WTC11 (cell line): ENCODE measurements around the gene PLAGL1. TPM values are rescaled to one million over a fixed set of nuclear protein-coding genes. Genes with fewer than 3 reads are reported as not detected.
A peak's percentile ranks its signal among the peaks of the same experiment; 100 is the strongest.

Experiments used
- ATAC-seq: fragments of 200-7000 bp; cut with Tn5 transposase; 2 replicates; pipeline ENCODE4 v1.10.0; 2021; ENCODE audit warnings: mild to moderate bottlenecking, moderate library complexity
- CTCF ChIA-PET: fragments of 300-600 bp; sonication (Branson Sonifier 250); formaldehyde crosslinking; loops from one replicate; lab custom pipeline; 2021; ENCODE audit warnings: antibody characterized with exemption; lab: Charles Lee
- POLR2A ChIA-PET: fragments of 350-600 bp; sonication (Branson Sonifier 250); formaldehyde crosslinking; loops from one replicate; lab custom pipeline; 2021; ENCODE audit warnings: antibody characterized with exemption; lab: Charles Lee
- DNase-seq: peaks from one replicate; pipeline ENCODE4 v3.0.0; 2021; ENCODE audit warnings: low spot score
- H3K27ac Mint-ChIP-seq: 2 replicates; pipeline ENCODE4 v1.8.0; 2021; ENCODE audit warnings: mixed read lengths
- H3K27me3 Mint-ChIP-seq: 2 replicates; pipeline ENCODE4 v1.8.0; 2021; ENCODE audit warnings: low read depth, mild to moderate bottlenecking, moderate library complexity, mixed read lengths
- H3K36me3 Mint-ChIP-seq: 2 replicates; pipeline ENCODE4 v1.8.0; 2021; ENCODE audit warnings: mixed read lengths
- H3K4me1 Mint-ChIP-seq: 2 replicates; pipeline ENCODE4 v1.8.0; 2022; ENCODE audit warnings: mixed read lengths
- H3K4me3 Mint-ChIP-seq: 2 replicates; pipeline ENCODE4 v1.8.0; 2021; ENCODE audit warnings: mild to moderate bottlenecking, moderate library complexity, mixed read lengths
- H3K9me3 Mint-ChIP-seq: 2 replicates; pipeline ENCODE4 v1.8.0; 2021; ENCODE audit warnings: mixed read lengths
- CREB1 ChIP-seq: sonication (generic); formaldehyde crosslinking; IDR thresholded peaks from 2 replicates; pipeline ENCODE4 v1.8.0; 2023; ENCODE audit warnings: mild to moderate bottlenecking, missing genetic modification reagents
- ETV6 ChIP-seq: sonication (generic); formaldehyde crosslinking; IDR thresholded peaks from 2 replicates; pipeline ENCODE4 v1.8.1; 2022; ENCODE audit warnings: mild to moderate bottlenecking, missing genetic modification reagents
- FOXP1 ChIP-seq: sonication (generic); formaldehyde crosslinking; IDR thresholded peaks from 2 replicates; pipeline ENCODE4 v1.8.0; 2022; ENCODE audit warnings: missing genetic modification reagents, mild to moderate bottlenecking, moderate library complexity, borderline replicate concordance
- JAZF1 ChIP-seq: fragments of 250-450 bp; sonication (Bioruptor Pico); IDR thresholded peaks from 2 replicates; pipeline ENCODE4 v1.9.0; 2021; ENCODE audit warnings: moderate library complexity, mild to moderate bottlenecking, inconsistent platforms
- MXD4 ChIP-seq: fragments of 250-450 bp; sonication (Bioruptor Pico); IDR thresholded peaks from 2 replicates; pipeline ENCODE4 v1.8.0; 2021; ENCODE audit warnings: mild to moderate bottlenecking, moderate library complexity, borderline replicate concordance
- RELA ChIP-seq: sonication (generic); formaldehyde crosslinking; IDR thresholded peaks from 2 replicates; pipeline ENCODE4 v1.8.1; 2022; ENCODE audit warnings: missing genetic modification reagents, mild to moderate bottlenecking, borderline replicate concordance
- RORB ChIP-seq: fragments of 250-450 bp; sonication (Bioruptor Pico); IDR thresholded peaks from 2 replicates; pipeline ENCODE4 v1.9.0; 2021; ENCODE audit warnings: mild to moderate bottlenecking
- SOX15 ChIP-seq: fragments of 250-450 bp; sonication (Bioruptor Pico); IDR thresholded peaks from 2 replicates; pipeline ENCODE4 v1.9.0; 2021; ENCODE audit warnings: mild to moderate bottlenecking
- ZNF263 ChIP-seq: sonication (generic); formaldehyde crosslinking; IDR thresholded peaks from 2 replicates; pipeline ENCODE4 v1.8.1; 2022; ENCODE audit warnings: low read depth, mild to moderate bottlenecking, moderate library complexity, missing genetic modification reagents
- ZNF416 ChIP-seq: fragments of 250-450 bp; sonication (Bioruptor Pico); IDR thresholded peaks from 2 replicates; pipeline ENCODE4 v1.9.0; 2021; ENCODE audit warnings: mild to moderate bottlenecking, inconsistent platforms
- total RNA-seq: library from RNA; stranded (reverse); gene quantifications from 3 replicates; pipeline ENCODE4 v1.2.3, GENCODE V29; 2021
- TF ChIP-seq, protein P1 (sequence below): sonication (generic); formaldehyde crosslinking; IDR thresholded peaks from 2 replicates; pipeline ENCODE4 v1.8.1; 2023; ENCODE audit warnings: mild to moderate bottlenecking, moderate library complexity, missing genetic modification reagents
- TF ChIP-seq, protein P2 (sequence below): sonication (generic); formaldehyde crosslinking; IDR thresholded peaks from 2 replicates; pipeline ENCODE4 v1.8.1; 2022; ENCODE audit warnings: low read depth, missing genetic modification reagents, borderline replicate concordance
- TF ChIP-seq, protein P3 (sequence below): sonication (generic); formaldehyde crosslinking; IDR thresholded peaks from 2 replicates; pipeline ENCODE4 v1.8.0; 2022; ENCODE audit warnings: missing genetic modification reagents
- TF ChIP-seq, protein P4 (sequence below): sonication (generic); formaldehyde crosslinking; IDR thresholded peaks from 2 replicates; pipeline ENCODE4 v1.8.0; 2022; ENCODE audit warnings: mild to moderate bottlenecking, missing genetic modification reagents
- TF ChIP-seq, protein P5 (sequence below): fragments of 250-450 bp; sonication (Bioruptor Pico); IDR thresholded peaks from 2 replicates; pipeline ENCODE4 v1.9.0; 2021; ENCODE audit warnings: mild to moderate bottlenecking, borderline replicate concordance
- TF ChIP-seq, protein P6 (sequence below): fragments of 250-450 bp; sonication (Bioruptor Pico); conservative IDR thresholded peaks from 2 replicates; pipeline ENCODE4 v1.9.0; 2021; ENCODE audit warnings: mild to moderate bottlenecking
- TF ChIP-seq, protein P7 (sequence below): fragments of 200-600 bp; IDR thresholded peaks from 2 replicates; pipeline ENCODE4 v1.8.0; 2022; ENCODE audit warnings: antibody characterized with exemption

The PLAGL1 gene
- total RNA-seq, 1 experiment from 2014 or later = 1.6 TPM

DNA sequence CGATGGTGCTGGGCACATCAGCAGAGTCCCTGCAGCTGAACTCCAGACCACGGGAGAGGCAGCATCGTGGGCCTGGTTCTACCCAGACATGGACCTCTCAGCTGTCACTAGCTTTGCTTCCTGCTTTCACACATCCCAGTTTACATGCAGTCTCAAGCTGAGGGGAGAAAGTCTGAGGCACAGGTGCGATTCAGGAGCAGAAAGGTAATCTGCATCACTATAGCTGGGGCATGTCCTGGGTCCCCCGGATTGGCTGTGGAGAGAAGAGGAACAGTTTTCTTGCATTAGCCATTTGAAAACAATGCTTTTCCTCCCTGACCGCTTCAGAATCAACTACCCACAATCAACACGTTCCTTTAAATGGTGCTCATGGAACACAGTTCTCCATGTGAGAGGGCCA lies 59.9 kb downstream of the PLAGL1 start:
- peaks cover 30% of the 10 kb centered on the region for H3K9me3 Mint-ChIP-seq
- H3K4me3 Mint-ChIP-seq = no peak overlapping the region
- no peak for TF ChIP-seq JAZF1 (CRISPR knock-in tag)
- peak; percentile 83 for ATAC-seq
- H3K36me3 Mint-ChIP-seq = peaks cover 12% of the 10 kb centered on the region
- ChIA-PET POLR2A (no interaction called here), CTCF (interaction anchor here (1.1 to 2.0 kb wide), 3 partner anchors 8 to 373 kb away, joined by 3 to 9 read pairs (median 3); no protein-coding TSS in a partner anchor)
- H3K27ac Mint-ChIP-seq = no peak overlapping the region
- peaks cover 81% of the 10 kb centered on the region for H3K27me3 Mint-ChIP-seq
- DNase-seq = no peak
- peaks cover 10% of the 10 kb centered on the region for H3K4me1 Mint-ChIP-seq

DNA sequence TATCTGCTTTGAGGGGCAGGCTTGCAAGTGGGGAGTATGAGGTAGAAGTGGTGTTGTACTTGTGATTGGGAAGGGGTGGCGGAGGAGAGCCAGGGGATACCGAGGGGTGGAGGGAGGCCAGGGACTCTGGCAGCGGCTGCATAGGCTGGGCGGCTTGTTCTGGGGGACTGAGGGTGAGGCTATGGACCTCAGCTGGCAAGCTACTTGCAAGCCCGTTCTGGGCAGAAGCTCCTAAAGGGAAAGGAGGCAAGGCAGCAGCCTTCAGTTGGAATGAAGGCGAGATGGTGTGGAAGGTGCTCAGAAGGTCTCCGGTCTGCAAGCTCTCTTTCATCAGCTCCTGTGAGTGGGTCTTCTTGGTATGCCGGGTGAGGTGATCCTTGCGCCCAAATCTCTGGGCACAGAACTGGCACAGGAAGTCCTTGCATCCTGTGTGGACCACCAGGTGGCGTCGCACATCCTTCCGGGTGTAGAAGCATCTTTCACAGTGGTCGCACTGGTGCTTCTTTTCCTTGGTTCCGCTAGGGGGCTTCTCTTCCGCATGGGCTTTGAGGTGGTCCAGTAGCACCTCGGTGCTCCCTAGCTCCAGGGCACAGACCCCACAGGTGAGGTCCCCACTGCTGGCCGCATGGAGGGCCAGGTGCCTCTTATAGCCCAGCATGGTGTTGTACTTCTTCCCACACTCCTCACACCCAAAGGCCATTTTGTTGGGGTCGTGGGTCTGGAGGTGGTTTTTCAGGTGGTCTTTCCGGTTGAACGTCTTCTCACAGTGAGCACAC lies 66.0 kb downstream of the PLAGL1 start:
- TF ChIP-seq, protein P1, sequence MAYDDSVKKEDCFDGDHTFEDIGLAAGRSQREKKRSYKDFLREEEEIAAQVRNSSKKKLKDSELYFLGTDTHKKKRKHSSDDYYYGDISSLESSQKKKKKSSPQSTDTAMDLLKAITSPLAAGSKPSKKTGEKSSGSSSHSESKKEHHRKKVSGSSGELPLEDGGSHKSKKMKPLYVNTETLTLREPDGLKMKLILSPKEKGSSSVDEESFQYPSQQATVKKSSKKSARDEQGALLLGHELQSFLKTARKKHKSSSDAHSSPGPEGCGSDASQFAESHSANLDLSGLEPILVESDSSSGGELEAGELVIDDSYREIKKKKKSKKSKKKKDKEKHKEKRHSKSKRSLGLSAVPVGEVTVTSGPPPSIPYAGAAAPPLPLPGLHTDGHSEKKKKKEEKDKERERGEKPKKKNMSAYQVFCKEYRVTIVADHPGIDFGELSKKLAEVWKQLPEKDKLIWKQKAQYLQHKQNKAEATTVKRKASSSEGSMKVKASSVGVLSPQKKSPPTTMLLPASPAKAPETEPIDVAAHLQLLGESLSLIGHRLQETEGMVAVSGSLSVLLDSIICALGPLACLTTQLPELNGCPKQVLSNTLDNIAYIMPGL (CRISPR knock-in tag) = peak; percentile 79; the same call in 1 of the 2 replicates
- TF ChIP-seq, protein P2, sequence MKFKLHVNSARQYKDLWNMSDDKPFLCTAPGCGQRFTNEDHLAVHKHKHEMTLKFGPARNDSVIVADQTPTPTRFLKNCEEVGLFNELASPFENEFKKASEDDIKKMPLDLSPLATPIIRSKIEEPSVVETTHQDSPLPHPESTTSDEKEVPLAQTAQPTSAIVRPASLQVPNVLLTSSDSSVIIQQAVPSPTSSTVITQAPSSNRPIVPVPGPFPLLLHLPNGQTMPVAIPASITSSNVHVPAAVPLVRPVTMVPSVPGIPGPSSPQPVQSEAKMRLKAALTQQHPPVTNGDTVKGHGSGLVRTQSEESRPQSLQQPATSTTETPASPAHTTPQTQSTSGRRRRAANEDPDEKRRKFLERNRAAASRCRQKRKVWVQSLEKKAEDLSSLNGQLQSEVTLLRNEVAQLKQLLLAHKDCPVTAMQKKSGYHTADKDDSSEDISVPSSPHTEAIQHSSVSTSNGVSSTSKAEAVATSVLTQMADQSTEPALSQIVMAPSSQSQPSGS = no peak
- TF ChIP-seq ZNF416 (CRISPR knock-in tag) (0 out of 2 replicates have a peak, but pooled peaks have one; percentile 18), ZNF263 (no peak), FOXP1 (CRISPR knock-in tag) (0 out of 2 replicates have a peak, but pooled peaks have one; percentile 28), CREB1 (peak; percentile 46; the same call in 1 of the 2 replicates), RORB (CRISPR knock-in tag) (no peak), SOX15 (no peak), MXD4 (no peak), ETV6 (CRISPR knock-in tag) (peak; percentile 67; the same call in 1 of the 2 replicates), RELA (CRISPR knock-in tag) (no peak)
- TF ChIP-seq, protein P3, sequence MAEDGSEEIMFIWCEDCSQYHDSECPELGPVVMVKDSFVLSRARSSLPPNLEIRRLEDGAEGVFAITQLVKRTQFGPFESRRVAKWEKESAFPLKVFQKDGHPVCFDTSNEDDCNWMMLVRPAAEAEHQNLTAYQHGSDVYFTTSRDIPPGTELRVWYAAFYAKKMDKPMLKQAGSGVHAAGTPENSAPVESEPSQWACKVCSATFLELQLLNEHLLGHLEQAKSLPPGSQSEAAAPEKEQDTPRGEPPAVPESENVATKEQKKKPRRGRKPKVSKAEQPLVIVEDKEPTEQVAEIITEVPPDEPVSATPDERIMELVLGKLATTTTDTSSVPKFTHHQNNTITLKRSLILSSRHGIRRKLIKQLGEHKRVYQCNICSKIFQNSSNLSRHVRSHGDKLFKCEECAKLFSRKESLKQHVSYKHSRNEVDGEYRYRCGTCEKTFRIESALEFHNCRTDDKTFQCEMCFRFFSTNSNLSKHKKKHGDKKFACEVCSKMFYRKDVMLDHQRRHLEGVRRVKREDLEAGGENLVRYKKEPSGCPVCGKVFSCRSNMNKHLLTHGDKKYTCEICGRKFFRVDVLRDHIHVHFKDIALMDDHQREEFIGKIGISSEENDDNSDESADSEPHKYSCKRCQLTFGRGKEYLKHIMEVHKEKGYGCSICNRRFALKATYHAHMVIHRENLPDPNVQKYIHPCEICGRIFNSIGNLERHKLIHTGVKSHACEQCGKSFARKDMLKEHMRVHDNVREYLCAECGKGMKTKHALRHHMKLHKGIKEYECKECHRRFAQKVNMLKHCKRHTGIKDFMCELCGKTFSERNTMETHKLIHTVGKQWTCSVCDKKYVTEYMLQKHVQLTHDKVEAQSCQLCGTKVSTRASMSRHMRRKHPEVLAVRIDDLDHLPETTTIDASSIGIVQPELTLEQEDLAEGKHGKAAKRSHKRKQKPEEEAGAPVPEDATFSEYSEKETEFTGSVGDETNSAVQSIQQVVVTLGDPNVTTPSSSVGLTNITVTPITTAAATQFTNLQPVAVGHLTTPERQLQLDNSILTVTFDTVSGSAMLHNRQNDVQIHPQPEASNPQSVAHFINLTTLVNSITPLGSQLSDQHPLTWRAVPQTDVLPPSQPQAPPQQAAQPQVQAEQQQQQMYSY = no peak
- TF ChIP-seq, protein P4, sequence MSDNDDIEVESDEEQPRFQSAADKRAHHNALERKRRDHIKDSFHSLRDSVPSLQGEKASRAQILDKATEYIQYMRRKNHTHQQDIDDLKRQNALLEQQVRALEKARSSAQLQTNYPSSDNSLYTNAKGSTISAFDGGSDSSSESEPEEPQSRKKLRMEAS (CRISPR knock-in tag) = 0 out of 2 replicates have a peak, but pooled peaks have one; percentile 33
- TF ChIP-seq, protein P5, sequence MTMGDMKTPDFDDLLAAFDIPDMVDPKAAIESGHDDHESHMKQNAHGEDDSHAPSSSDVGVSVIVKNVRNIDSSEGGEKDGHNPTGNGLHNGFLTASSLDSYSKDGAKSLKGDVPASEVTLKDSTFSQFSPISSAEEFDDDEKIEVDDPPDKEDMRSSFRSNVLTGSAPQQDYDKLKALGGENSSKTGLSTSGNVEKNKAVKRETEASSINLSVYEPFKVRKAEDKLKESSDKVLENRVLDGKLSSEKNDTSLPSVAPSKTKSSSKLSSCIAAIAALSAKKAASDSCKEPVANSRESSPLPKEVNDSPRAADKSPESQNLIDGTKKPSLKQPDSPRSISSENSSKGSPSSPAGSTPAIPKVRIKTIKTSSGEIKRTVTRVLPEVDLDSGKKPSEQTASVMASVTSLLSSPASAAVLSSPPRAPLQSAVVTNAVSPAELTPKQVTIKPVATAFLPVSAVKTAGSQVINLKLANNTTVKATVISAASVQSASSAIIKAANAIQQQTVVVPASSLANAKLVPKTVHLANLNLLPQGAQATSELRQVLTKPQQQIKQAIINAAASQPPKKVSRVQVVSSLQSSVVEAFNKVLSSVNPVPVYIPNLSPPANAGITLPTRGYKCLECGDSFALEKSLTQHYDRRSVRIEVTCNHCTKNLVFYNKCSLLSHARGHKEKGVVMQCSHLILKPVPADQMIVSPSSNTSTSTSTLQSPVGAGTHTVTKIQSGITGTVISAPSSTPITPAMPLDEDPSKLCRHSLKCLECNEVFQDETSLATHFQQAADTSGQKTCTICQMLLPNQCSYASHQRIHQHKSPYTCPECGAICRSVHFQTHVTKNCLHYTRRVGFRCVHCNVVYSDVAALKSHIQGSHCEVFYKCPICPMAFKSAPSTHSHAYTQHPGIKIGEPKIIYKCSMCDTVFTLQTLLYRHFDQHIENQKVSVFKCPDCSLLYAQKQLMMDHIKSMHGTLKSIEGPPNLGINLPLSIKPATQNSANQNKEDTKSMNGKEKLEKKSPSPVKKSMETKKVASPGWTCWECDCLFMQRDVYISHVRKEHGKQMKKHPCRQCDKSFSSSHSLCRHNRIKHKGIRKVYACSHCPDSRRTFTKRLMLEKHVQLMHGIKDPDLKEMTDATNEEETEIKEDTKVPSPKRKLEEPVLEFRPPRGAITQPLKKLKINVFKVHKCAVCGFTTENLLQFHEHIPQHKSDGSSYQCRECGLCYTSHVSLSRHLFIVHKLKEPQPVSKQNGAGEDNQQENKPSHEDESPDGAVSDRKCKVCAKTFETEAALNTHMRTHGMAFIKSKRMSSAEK (CRISPR knock-in tag) = 0 out of 2 replicates have a peak, but pooled peaks have one; percentile 17
- TF ChIP-seq, protein P6, sequence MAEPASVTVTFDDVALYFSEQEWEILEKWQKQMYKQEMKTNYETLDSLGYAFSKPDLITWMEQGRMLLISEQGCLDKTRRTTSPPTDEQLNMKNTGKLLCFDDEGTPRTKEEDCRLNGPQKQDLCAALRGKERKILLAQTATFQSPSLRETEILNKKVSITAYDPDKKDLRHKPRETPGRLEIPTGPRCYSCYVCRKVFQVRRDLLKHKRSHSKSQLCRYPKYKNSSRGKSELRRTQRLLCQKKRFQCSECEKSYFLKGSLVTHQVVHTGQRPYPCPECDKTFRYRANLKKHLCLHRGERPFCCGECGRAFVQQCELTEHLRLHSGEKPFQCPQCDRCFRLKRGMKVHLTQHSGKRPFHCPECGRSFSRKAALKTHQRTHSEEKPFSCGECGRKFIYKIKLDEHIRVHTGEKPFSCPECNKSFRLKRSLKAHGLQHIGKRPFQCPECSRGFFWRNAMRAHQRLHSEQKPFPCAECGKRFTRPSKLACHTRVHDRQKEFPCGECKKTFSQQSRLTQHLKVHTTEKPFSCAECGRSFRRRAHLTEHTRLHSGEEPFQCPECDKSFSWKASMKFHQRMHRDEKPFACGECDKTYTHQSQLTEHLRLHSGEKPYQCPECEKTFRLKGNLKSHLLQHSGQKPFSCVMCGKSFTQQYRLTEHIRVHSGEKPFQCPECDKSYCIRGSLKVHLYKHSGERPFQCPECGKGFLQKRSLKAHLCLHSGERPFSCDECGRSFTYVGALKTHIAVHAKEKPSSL (CRISPR knock-in tag) = no peak
- TF ChIP-seq, protein P7, sequence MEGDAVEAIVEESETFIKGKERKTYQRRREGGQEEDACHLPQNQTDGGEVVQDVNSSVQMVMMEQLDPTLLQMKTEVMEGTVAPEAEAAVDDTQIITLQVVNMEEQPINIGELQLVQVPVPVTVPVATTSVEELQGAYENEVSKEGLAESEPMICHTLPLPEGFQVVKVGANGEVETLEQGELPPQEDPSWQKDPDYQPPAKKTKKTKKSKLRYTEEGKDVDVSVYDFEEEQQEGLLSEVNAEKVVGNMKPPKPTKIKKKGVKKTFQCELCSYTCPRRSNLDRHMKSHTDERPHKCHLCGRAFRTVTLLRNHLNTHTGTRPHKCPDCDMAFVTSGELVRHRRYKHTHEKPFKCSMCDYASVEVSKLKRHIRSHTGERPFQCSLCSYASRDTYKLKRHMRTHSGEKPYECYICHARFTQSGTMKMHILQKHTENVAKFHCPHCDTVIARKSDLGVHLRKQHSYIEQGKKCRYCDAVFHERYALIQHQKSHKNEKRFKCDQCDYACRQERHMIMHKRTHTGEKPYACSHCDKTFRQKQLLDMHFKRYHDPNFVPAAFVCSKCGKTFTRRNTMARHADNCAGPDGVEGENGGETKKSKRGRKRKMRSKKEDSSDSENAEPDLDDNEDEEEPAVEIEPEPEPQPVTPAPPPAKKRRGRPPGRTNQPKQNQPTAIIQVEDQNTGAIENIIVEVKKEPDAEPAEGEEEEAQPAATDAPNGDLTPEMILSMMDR = peak; percentile 92
- ATAC-seq = peak; percentile 89
- POLR2A ChIA-PET = no interaction called here

More for the DNA sequence above, 66.0 kb downstream of the PLAGL1 start:
- H3K4me1 Mint-ChIP-seq = peaks cover 33% of the 10 kb centered on the region
- H3K27ac Mint-ChIP-seq = no peak overlapping the region
- CTCF ChIA-PET = interaction anchor here (0.6 to 5.3 kb wide), 56 partner anchors 9 to 429 kb away, joined by 3 to 87 read pairs (median 4); partner anchors contain the start of genes LTV1, PLAGL1 and SF3B5
- H3K4me3 Mint-ChIP-seq = no peak overlapping the region
- peaks cover 10% of the 10 kb centered on the region for H3K9me3 Mint-ChIP-seq
- peaks cover 32% of the 10 kb centered on the region for H3K27me3 Mint-ChIP-seq
- H3K36me3 Mint-ChIP-seq = peaks cover 1% of the 10 kb centered on the region
- DNase-seq = peak; percentile 92
